Measurements from ENCODE around the gene COPS3. TPM values are rescaled to one million over a fixed set of nuclear protein-coding genes. Genes with fewer than 3 reads are reported as not detected.

Gene COPS3
- total RNA-seq, 1 experiment from 2014 or later = 113 TPM

DNA sequence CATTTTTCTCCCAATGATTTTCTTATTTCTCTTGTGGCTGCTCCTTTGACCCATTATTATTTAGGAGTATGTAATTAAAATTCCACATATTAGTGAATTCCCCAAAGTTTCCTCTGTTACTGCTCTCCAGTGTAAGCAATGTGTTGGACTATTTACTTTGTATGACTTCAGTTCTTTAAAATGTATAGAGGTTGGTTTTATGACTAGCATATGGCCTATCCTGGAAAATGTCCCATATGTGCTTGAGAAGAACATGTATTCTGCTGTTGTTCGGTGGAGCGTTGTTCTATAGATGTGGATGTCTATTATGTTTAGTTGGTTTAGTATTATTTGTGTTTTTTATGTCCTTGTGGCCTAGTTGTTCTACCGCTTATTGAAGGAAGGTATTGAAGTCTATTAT, 16.2 kb upstream of the COPS3 start:
- Histone ChIP-seq H4K20me1 (ENCODE audit: control insufficient read depth, insufficient read depth, insufficient read length) (no peaks in the 10 kb centered on the region), H4K5ac (ENCODE audit: insufficient read length, low read depth, low read length) (no peak overlapping the region), H2BK120ac (ENCODE audit: low read depth, low read length, poor library complexity, severe bottlenecking) (no peak overlapping the region), H3T11ph (ENCODE audit: low read length) (no peak overlapping the region), H2BK15ac (ENCODE audit: low read depth, low read length) (no peak overlapping the region), H2AK5ac (ENCODE audit: insufficient read length, low read length) (no peak overlapping the region), H3K9ac (ENCODE audit: extremely low read depth, insufficient read length, low read length) (no peak overlapping the region), H3K23me2 (ENCODE audit: insufficient read length, low read depth, low read length, poor library complexity, severe bottlenecking) (no peaks in the 10 kb centered on the region), H4K91ac (ENCODE audit: insufficient read length, low read depth, low read length) (no peak overlapping the region), H3K27ac (ENCODE audit: insufficient read length, low read depth, low read length) (no peak overlapping the region), H3K4me2 (ENCODE audit: insufficient read depth, insufficient read length, low read length) (no peak overlapping the region), H2AFZ (ENCODE audit: low read length) (no peak overlapping the region), H2BK12ac (ENCODE audit: insufficient read length, low read depth, low read length) (no peak overlapping the region), H3K9me3 (ENCODE audit: control insufficient read depth, low read depth, low read length) (no peaks in the 10 kb centered on the region), H3K56ac (ENCODE audit: insufficient read length, low read depth, low read length) (no peak overlapping the region), H3K4ac (ENCODE audit: low read depth, low read length) (no peak overlapping the region), H3K23ac (ENCODE audit: insufficient read length, low read depth, low read length) (no peak overlapping the region), H4K8ac (replicated peaks; ENCODE audit: insufficient read length, low read depth, low read length) (no peak overlapping the region), H3K18ac (ENCODE audit: insufficient read length, low read depth, low read length) (no peak overlapping the region), H3K14ac (ENCODE audit: insufficient read depth, low read length) (no peak overlapping the region), H2BK5ac (ENCODE audit: insufficient read length, low read length) (no peak overlapping the region), H3K27me3 (ENCODE audit: insufficient read depth, low read length) (no peaks in the 10 kb centered on the region), H3K4me1 (ENCODE audit: insufficient read depth, low read length) (no peaks in the 10 kb centered on the region), H3K79me1 (ENCODE audit: insufficient read depth, low read depth, low read length, poor library complexity, severe bottlenecking) (no peaks in the 10 kb centered on the region), H2BK20ac (ENCODE audit: low read depth, low read length, poor library complexity, severe bottlenecking) (no peak overlapping the region), H3K79me2 (ENCODE audit: insufficient read depth, low read length) (no peaks in the 10 kb centered on the region)
- no peaks in the 10 kb centered on the region for H3K27me3 Mint-ChIP-seq (ENCODE audit: low read depth)
- peaks cover 6 to 20% of the 10 kb centered on the region in 2 experiments for H3K4me1 Mint-ChIP-seq
- H3K4me3 Mint-ChIP-seq = no peak overlapping the region
- no peak overlapping the region for H3K27ac Mint-ChIP-seq
- DNase-seq = no peak
- H3K9me3 Mint-ChIP-seq = no peaks in the 10 kb centered on the region
- TF ChIP-seq CTCF (conservative IDR thresholded peaks at IDR 0.05) = no peak
- WGBS (ENCODE audit: extremely low coverage, insufficient read length, low lambda C conversion rate) = no CpG with 5 or more reads among the region's 3 CpGs
- no peaks in the 10 kb centered on the region for H3K36me3 Mint-ChIP-seq (ENCODE audit: insufficient read depth in 1 of 3, low read depth in 3 of 3)
